MM.1S (cell line): ENCODE results near the gene GALNT10.

ENCODE experiments used
- DNase-seq: peaks from one replicate; pipeline ENCODE4 v3.0.0-alpha.2; 2015
- H2AFZ ChIP-seq: fragments of 300-600 bp; sonication (generic); 2 replicates; pipeline ENCODE4 v1.6.0; 2016; ENCODE audit warnings: antibody characterized with exemption, low read length
- H3F3A ChIP-seq: fragments of 300-600 bp; sonication (generic); 2 replicates; pipeline ENCODE4 v1.6.1; 2016; ENCODE audit warnings: mild to moderate bottlenecking, antibody characterized with exemption, low read length, moderate library complexity, mixed read lengths; ENCODE audit not compliant: insufficient read depth
- H3K27ac ChIP-seq: fragments of 300-600 bp; sonication (generic); 2 replicates; pipeline ENCODE4 v1.5.1; 2016; ENCODE audit warnings: mild to moderate bottlenecking, low read length
- H3K27me3 ChIP-seq: fragments of 300-600 bp; sonication (generic); replicated peaks from 2 replicates; pipeline ENCODE4 v1.6.0; 2016; ENCODE audit warnings: low read length; ENCODE audit not compliant: insufficient read depth
- H3K36me3 ChIP-seq: fragments of 300-600 bp; sonication (generic); replicated peaks from 2 replicates; pipeline ENCODE4 v1.6.1; 2016; ENCODE audit warnings: mild to moderate bottlenecking, low read length, mixed read lengths; ENCODE audit not compliant: insufficient read depth
- H3K4me1 ChIP-seq: fragments of 300-600 bp; sonication (generic); 2 replicates; pipeline ENCODE4 v1.6.1; 2016; ENCODE audit warnings: low read length, mixed read lengths
- H3K4me2 ChIP-seq: fragments of 300-600 bp; sonication (generic); 2 replicates; pipeline ENCODE4 v1.6.0; 2016; ENCODE audit warnings: low read depth, low read length
- H3K4me3 ChIP-seq: fragments of 300-600 bp; sonication (generic); 2 replicates; pipeline ENCODE4 v1.5.1; 2016; ENCODE audit warnings: low read length, mixed read lengths
- H3K79me2 ChIP-seq: fragments of 300-600 bp; sonication (generic); 2 replicates; pipeline ENCODE4 v1.6.1; 2016; ENCODE audit warnings: mixed run types, low read length, mixed read lengths
- H3K9ac ChIP-seq: fragments of 300-600 bp; sonication (generic); 2 replicates; pipeline ENCODE4 v1.6.1; 2016; ENCODE audit warnings: low read length, mixed read lengths
- H3K9me2 ChIP-seq: fragments of 300-600 bp; sonication (generic); replicated peaks from 2 replicates; pipeline ENCODE4 v1.6.1; 2016; ENCODE audit warnings: mild to moderate bottlenecking, low read length, mixed read lengths; ENCODE audit not compliant: insufficient read depth
- H3K9me3 ChIP-seq: fragments of 300-600 bp; sonication (generic); replicated peaks from 2 replicates; pipeline ENCODE4 v1.6.1; 2016; ENCODE audit warnings: mild to moderate bottlenecking, low read length, mixed read lengths; ENCODE audit not compliant: insufficient read depth
- H4K20me1 ChIP-seq: fragments of 300-600 bp; sonication (generic); 2 replicates; pipeline ENCODE4 v1.6.1; 2016; ENCODE audit warnings: mild to moderate bottlenecking, low read length, moderate library complexity, mixed read lengths; ENCODE audit not compliant: insufficient read depth
- EZH2 ChIP-seq: fragments of 300-600 bp; sonication (generic); optimal IDR thresholded peaks from 2 replicates; pipeline ENCODE3; 2017; ENCODE audit warnings: low read depth, mild to moderate bottlenecking, antibody characterized with exemption, low read length, mixed read lengths
- EZH2phosphoT487 ChIP-seq: fragments of 300-600 bp; sonication (generic); IDR thresholded peaks from 2 replicates; pipeline ENCODE4 v1.6.1; 2018; ENCODE audit warnings: antibody characterized with exemption, low read length
- TF ChIP-seq, protein P1 (sequence below): fragments of 300-600 bp; sonication (generic); IDR thresholded peaks from 2 replicates; pipeline ENCODE4 v1.5.1; 2016; ENCODE audit warnings: antibody characterized with exemption, low read length, mixed read lengths

The GALNT10 gene

GRCh38 chr5:154278186-154278585 is 87.7 kb downstream of the GALNT10 start:
- Histone ChIP-seq H3K36me3 (no peaks in the 10 kb centered on the region), H3K4me1 (peaks cover 69% of the 10 kb centered on the region), H3K27ac (peak overlapping the region; percentile 77; the same call in 1 of the 2 replicates), H3F3A (peaks cover 39% of the 10 kb centered on the region), H3K4me3 (no peak overlapping the region), H4K20me1 (no peaks in the 10 kb centered on the region), H3K27me3 (no peaks in the 10 kb centered on the region), H2AFZ (no peak overlapping the region), H3K79me2 (0 out of 2 replicates have a peak, but pooled peaks cover 16% of the 10 kb centered on the region), H3K9me3 (no peaks in the 10 kb centered on the region), H3K9ac (no peak overlapping the region), H3K4me2 (peak overlapping the region; percentile 48; the same call in 1 of the 2 replicates), H3K9me2 (no peaks in the 10 kb centered on the region)
- no peak for DNase-seq
- TF ChIP-seq, protein P1, sequence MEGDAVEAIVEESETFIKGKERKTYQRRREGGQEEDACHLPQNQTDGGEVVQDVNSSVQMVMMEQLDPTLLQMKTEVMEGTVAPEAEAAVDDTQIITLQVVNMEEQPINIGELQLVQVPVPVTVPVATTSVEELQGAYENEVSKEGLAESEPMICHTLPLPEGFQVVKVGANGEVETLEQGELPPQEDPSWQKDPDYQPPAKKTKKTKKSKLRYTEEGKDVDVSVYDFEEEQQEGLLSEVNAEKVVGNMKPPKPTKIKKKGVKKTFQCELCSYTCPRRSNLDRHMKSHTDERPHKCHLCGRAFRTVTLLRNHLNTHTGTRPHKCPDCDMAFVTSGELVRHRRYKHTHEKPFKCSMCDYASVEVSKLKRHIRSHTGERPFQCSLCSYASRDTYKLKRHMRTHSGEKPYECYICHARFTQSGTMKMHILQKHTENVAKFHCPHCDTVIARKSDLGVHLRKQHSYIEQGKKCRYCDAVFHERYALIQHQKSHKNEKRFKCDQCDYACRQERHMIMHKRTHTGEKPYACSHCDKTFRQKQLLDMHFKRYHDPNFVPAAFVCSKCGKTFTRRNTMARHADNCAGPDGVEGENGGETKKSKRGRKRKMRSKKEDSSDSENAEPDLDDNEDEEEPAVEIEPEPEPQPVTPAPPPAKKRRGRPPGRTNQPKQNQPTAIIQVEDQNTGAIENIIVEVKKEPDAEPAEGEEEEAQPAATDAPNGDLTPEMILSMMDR, result no peak
- TF ChIP-seq EZH2phosphoT487 (no peak), EZH2 (no peak)

DNA sequence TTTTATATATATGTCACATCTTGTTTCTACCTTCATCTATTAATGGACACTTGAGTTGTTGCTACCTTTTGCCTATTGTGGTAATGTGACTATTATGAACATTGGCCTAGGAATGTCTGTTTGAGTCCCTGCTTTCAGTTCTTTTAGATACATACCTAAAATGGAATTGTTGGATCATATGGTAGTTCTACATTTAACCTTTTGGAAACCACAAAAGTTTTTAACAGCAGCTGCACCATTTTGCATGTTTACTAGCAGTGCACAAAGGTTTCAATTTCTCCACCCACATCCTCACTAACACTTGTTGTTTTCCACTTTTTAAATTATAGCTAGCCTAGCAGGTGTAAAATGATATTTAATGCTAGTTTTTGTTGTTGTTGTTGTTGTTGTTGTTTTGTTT is 88.4 kb downstream of the GALNT10 start:
- Histone ChIP-seq H3K36me3 (no peaks in the 10 kb centered on the region), H3F3A (peaks cover 36% of the 10 kb centered on the region), H4K20me1 (no peaks in the 10 kb centered on the region), H3K4me2 (peak overlapping the region; percentile 48), H2AFZ (no peak overlapping the region), H3K4me1 (peaks cover 68% of the 10 kb centered on the region), H3K4me3 (no peak overlapping the region), H3K9me2 (no peaks in the 10 kb centered on the region), H3K79me2 (0 out of 2 replicates have a peak, but pooled peaks cover 16% of the 10 kb centered on the region), H3K9me3 (no peaks in the 10 kb centered on the region), H3K9ac (no peak overlapping the region), H3K27ac (peak overlapping the region; percentile 77; the same call in 1 of the 2 replicates), H3K27me3 (no peaks in the 10 kb centered on the region)
- DNase-seq, result peak; percentile 85
- TF ChIP-seq EZH2 (no peak), EZH2phosphoT487 (no peak)
- TF ChIP-seq, protein P1, result no peak

- no peak for DNase-seq
- H3K4me3 ChIP-seq, result no peak overlapping the region
- H2AFZ ChIP-seq, result no peak overlapping the region
- TF ChIP-seq EZH2 (no peak), EZH2phosphoT487 (no peak)
- TF ChIP-seq, protein P1, result no peak
- peaks cover 26% of the 10 kb centered on the region; the same call in 1 of the 2 replicates for H3F3A ChIP-seq
- H3K36me3 ChIP-seq, result no peaks in the 10 kb centered on the region
- H3K9me3 ChIP-seq, result no peaks in the 10 kb centered on the region
- no peak overlapping the region for H3K9ac ChIP-seq
- H3K9me2 ChIP-seq, result no peaks in the 10 kb centered on the region
- H3K4me1 ChIP-seq, result peaks cover 41% of the 10 kb centered on the region
- peak overlapping the region; percentile 15 for H3K4me2 ChIP-seq
- H3K27ac ChIP-seq, result peak overlapping the region; percentile 48; the same call in 1 of the 2 replicates
- H3K79me2 ChIP-seq, result peaks cover 5% of the 10 kb centered on the region; the same call in 1 of the 2 replicates
- no peaks in the 10 kb centered on the region for H4K20me1 ChIP-seq
- H3K27me3 ChIP-seq, result no peaks in the 10 kb centered on the region
Measured at GRCh38 chr5:154284433-154284832, 93.9 kb downstream of the GALNT10 start.
